SKM-1 (cell line): ENCODE measurements around the gene OR1F1.
"Not testable (repeated sequence)": the region's sequence is repeated elsewhere in the genome, so short reads cannot be mapped to it uniquely, and the experiment has no call there.

Experiments used
- DNase-seq: peaks from one replicate; lab custom pipeline; 2025; ENCODE audit not compliant: unreplicated experiment; lab: John Stamatoyannopoulos, UW

Gene OR1F1

GRCh38 chr16:3187798-3188674 lies at the start of gene OR1F1:
OR1F1 (plus strand) TSS chr16:3188204.
- no peak for DNase-seq

GRCh38 chr16:3138342-3138741 lies 49.7 kb upstream of the OR1F1 start:
- no peak for DNase-seq

GRCh38 chr16:3138823-3139426 lies 49.1 kb upstream of the OR1F1 start:
- DNase-seq = no peak

- DNase-seq = not testable (repeated sequence)
Observed at GRCh38 chr16:3139561-3139960, 48.4 kb upstream of the OR1F1 start.

GRCh38 chr16:3140603-3141427 lies 47.2 kb upstream of the OR1F1 start:
- no peak for DNase-seq

- DNase-seq = no peak
Observed at GRCh38 chr16:3141781-3142311, 46.2 kb upstream of the OR1F1 start.

- DNase-seq = no peak
Observed at GRCh38 chr16:3142327-3142726, 45.7 kb upstream of the OR1F1 start.

- DNase-seq = no peak
Observed at GRCh38 chr16:3142770-3143169, 45.2 kb upstream of the OR1F1 start.

- DNase-seq = no peak
Observed at GRCh38 chr16:3143189-3143588, 44.8 kb upstream of the OR1F1 start.

GRCh38 chr16:3143598-3144320 lies 44.2 kb upstream of the OR1F1 start:
- DNase-seq = no peak

- DNase-seq = no peak
Observed at GRCh38 chr16:3144321-3144983, 43.6 kb upstream of the OR1F1 start.

- no peak for DNase-seq
Observed at GRCh38 chr16:3145151-3145550, 42.9 kb upstream of the OR1F1 start.

GRCh38 chr16:3145660-3146059 lies 42.3 kb upstream of the OR1F1 start:
- DNase-seq = no peak

- DNase-seq = no peak
Observed at GRCh38 chr16:3147046-3147756, 40.8 kb upstream of the OR1F1 start.

GRCh38 chr16:3147757-3148104 lies 40.3 kb upstream of the OR1F1 start:
- no peak for DNase-seq

GRCh38 chr16:3148256-3149192 lies 39.5 kb upstream of the OR1F1 start:
- no peak for DNase-seq

- DNase-seq = no peak
Observed at GRCh38 chr16:3149193-3149530, 38.8 kb upstream of the OR1F1 start.

GRCh38 chr16:3149630-3150345 lies 38.2 kb upstream of the OR1F1 start:
- DNase-seq = peak; percentile 60
